Kidney capillary endothelial cell (primary cell): Measurements from ENCODE around the gene NLN.

Experiments
- DNase-seq: peaks from one replicate; pipeline ENCODE4 v3.0.0-alpha.2; 2018; ENCODE audit warnings: low spot score

NLN gene

DNA sequence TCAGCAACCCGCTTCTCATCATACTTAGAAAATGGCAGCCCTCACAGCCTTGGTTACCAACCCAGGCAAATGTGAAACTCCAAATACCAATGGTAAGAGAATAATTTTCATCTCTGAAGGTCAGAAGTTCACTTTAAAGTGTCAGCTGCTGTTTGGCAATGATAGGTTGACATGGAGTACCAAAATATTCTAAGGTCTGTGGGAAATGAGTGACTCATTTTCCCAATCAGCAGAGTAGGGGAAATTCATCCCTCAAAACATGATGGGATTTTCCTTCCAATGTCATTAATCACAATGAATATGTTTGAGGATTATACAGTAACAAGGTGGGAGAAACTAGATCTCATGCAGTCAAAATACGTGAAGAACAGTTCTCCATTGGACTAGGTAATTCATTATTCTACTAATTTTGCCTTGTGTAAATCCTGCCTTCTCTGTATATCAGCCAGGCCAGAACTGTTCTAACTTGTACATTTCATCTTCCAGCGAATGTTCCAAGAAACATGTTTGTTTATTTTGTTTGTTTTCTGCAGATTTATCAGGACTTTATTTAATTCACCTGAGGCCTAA lies 151.3 kb downstream of the NLN start:
- no peak for DNase-seq

DNA sequence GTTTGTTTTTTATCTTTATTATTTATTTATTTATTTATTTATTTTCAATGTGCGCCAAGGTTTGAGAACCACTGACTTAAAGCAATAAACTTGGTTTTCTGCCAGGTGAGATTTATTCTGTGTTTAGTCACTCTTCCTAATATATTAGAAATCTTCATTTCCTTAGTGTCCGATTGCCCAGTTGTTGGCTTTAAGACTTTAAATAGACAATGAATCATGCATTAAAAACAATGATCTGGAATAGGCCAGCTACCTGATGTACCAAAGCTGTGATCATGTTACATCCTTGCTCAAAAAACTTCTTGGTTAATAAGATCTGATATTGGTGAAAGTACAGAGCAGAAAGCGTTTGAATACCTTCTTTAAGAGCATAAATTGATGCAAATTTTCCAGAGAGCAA lies 152.2 kb downstream of the NLN start:
- DNase-seq = peak; percentile 63

DNA sequence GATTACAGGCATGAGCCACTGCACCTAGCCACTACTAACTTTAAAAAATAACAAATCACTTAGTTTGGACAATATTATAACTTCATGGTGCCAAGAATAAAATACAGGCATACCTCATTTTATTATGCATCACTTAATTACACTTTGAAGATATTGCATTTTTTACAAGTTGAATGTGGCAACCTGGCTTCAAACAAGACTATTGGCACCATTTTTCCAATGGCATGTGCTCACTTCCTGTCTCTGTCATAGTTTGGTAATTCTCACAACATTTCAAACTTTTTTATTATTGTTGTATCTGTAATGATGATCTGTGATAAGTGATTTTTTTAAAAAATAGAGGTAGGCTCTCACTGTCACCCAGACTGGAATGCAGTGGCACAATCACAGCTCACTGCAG lies 154.5 kb downstream of the NLN start:
- DNase-seq = no peak

DNA sequence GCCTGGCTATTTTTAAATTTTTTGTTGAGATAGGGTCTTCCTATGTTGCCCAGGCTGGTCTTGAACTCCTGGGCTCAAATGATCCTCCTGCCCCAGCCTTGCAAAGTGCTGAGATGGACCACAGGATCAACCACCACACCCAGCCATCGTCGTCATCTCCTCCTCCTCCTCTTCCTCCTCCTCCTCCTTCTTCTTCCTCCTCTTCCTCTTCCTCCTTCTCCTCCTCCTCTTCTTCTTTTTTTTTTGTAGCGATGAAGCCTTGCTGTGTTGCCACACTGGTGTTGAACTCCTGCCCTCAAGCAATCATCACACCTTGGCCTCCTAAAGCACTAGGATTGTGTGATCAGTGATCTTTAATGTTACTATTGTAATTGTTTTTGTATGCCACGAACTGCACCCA lies 155.0 kb downstream of the NLN start:
- DNase-seq = no peak
